Breast epithelium (tissue), 4 donors: ENCODE measurements around the gene AMZ1. TPM values are rescaled to one million over a fixed set of nuclear protein-coding genes. Genes with fewer than 3 reads are reported as not detected.

Source experiments
- DNase-seq, 2 donors: peaks; one replicate each; pipeline ENCODE4 v3.0.0-alpha.2; 2019; ENCODE audit warnings: low spot score in 2 of 2
- H3K27ac ChIP-seq, 2 donors: fragments of 200-600 bp; sonication (generic) in 1 of 2; one replicate each; pipeline ENCODE4 v1.5.1; 2016 to 2019; ENCODE audit warnings: mild to moderate bottlenecking in 1 of 2
- H3K27me3 ChIP-seq, 2 donors: fragments of 200-600 bp; sonication (generic) in 1 of 2; one replicate each; pipeline versions ENCODE4 v1.5.1 to v1.6.0; 2017 to 2019; ENCODE audit warnings: control low read depth in 1 of 2, mild to moderate bottlenecking in 1 of 2
- H3K36me3 ChIP-seq: fragments of 200-600 bp; one replicate; pipeline ENCODE4 v1.5.1; 2019
- H3K4me1 ChIP-seq, 2 donors: fragments of 200-600 bp; sonication (generic); one replicate each; pipeline ENCODE4 v1.5.1; 2016 to 2019; ENCODE audit warnings: control low read depth in 1 of 2
- H3K4me3 ChIP-seq, 3 donors: fragments of 200-600 bp; sonication (generic); 1 replicate in 2 of 3; 2 replicates in 1 of 3; pipeline ENCODE4 v1.5.1; 2016 to 2019; ENCODE audit warnings: mild to moderate bottlenecking in 3 of 3, moderate library complexity in 2 of 3
- H3K9me3 ChIP-seq, 2 donors: fragments of 200-600 bp; sonication (generic) in 1 of 2; one replicate each; pipeline ENCODE4 v1.5.1; 2016 to 2019; ENCODE audit warnings: control low read depth in 1 of 2
- CTCF ChIP-seq, 3 donors: fragments of 450-650 bp; IDR thresholded peaks; one replicate each; pipeline ENCODE4 v1.5.1; 2016 to 2017; ENCODE audit warnings: antibody characterized with exemption in 3 of 3, mild to moderate bottlenecking in 3 of 3, moderate library complexity in 3 of 3
- POLR2A ChIP-seq: fragments of 450-650 bp; IDR thresholded peaks from one replicate; pipeline ENCODE4 v1.6.1; 2016; ENCODE audit warnings: antibody characterized with exemption, mild to moderate bottlenecking, moderate library complexity
- POLR2AphosphoS5 ChIP-seq, 3 donors: sonication (generic); formaldehyde crosslinking; IDR thresholded peaks; one replicate each; pipeline ENCODE4 v1.6.1; 2017; ENCODE audit warnings: antibody characterized with exemption in 3 of 3
- intact Hi-C: fragments of 100-400 bp; cut with DNase I; formaldehyde crosslinking; loops from one replicate; pipeline ENCODE4 v1.15.1; 2023; ENCODE audit warnings: low total_unique reads
- total RNA-seq, 3 donors: library from RNA; depleted of rRNA; stranded (reverse); fragments of >200 nt; gene quantifications; one replicate each; pipeline ENCODE4 v1.1.0, GENCODE V29; 2016

AMZ1 gene
- total RNA-seq, 3 donors from 2014 or later, result 0.16 to 0.88 (median 0.33) TPM

DNA sequence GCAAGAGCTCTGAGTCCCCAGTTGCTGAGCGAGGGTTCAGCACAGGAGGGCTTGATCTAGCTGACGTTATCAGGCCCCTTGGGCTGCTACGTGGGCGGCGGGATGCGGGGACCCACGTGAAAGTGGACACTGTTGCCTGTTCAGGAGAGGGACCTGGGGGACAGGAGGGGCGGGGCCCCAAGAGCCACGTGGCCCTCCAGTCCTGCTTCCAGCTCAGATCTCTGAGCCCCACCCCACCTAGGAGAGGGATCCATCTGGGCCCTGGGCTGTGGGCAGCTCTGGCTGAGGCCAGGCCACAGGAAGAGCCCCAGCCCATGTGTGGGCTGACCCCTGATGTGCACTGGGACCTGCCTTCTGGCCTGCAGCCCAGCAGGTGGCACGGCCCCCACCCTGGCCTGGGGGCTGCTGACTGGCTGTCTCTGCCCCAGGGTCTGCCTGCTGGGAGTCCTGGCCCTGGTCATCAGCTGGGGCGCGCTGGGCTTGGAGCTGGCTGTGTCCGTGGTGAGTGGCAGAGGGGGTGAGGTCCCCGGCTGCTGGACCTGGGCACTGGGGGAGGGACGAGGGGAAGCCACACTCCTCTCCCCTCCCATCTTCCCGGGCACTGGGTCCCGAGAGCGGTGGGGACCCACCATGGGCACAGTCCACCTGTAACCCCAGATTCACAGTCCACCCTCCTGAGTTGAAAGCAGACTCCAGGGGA is 38.7 kb upstream of the AMZ1 start:
- Histone ChIP-seq H3K4me1 (no peaks in the 10 kb centered on the region), H3K27me3 (no peaks in the 10 kb centered on the region), H3K9me3 (no peaks in the 10 kb centered on the region), H3K4me3 (no peak overlapping the region), H3K27ac (no peak overlapping the region), H3K36me3 (no peaks in the 10 kb centered on the region)
- DNase-seq, result no peak
- intact Hi-C loops, result no loop called here
- no peak for TF ChIP-seq POLR2AphosphoS5 (IDR thresholded peaks at IDR 0.05)
- TF ChIP-seq CTCF (IDR thresholded peaks at IDR 0.05), result no peak
- TF ChIP-seq POLR2A, result no peak

- no peaks in the 10 kb centered on the region for H3K4me1 ChIP-seq
- no peaks in the 10 kb centered on the region for H3K36me3 ChIP-seq
- no peak for TF ChIP-seq POLR2AphosphoS5 (IDR thresholded peaks at IDR 0.05)
- TF ChIP-seq POLR2A, result no peak
- TF ChIP-seq CTCF (IDR thresholded peaks at IDR 0.05), result no peak
- no peaks in the 10 kb centered on the region for H3K9me3 ChIP-seq
- no peaks in the 10 kb centered on the region for H3K27me3 ChIP-seq
- no peak for DNase-seq
- intact Hi-C loops, result no loop called here
- no peak overlapping the region for H3K27ac ChIP-seq
- H3K4me3 ChIP-seq, result no peak overlapping the region
These were observed 38.0 kb upstream of the AMZ1 start for GRCh38 chr7:2649991-2650390.

DNA sequence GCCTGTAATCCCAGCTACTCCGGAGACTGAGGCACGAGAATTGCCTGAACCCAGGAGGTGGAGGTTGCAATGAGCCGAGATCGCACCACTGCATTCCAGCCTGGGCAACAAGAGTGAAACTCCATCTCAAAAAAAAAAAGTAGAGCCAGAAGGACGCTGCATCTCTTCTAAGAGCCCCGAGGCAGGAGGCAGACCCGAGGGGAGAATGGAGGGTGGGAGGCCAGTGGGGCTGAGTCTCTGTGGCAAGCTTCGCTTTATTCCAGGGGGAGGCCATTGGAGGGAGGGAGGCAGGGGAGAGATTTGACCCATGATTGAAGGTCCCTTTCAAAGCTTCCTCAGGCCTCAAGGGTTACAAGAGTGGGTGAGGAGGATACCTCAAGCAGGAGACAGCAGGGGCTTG is 37.6 kb upstream of the AMZ1 start:
- Histone ChIP-seq H3K27ac (no peak overlapping the region), H3K4me1 (no peaks in the 10 kb centered on the region), H3K27me3 (no peaks in the 10 kb centered on the region), H3K36me3 (no peaks in the 10 kb centered on the region), H3K9me3 (no peaks in the 10 kb centered on the region), H3K4me3 (no peak overlapping the region)
- no peak for DNase-seq
- intact Hi-C loops, result no loop called here
- no peak for TF ChIP-seq POLR2AphosphoS5 (IDR thresholded peaks at IDR 0.05)
- no peak for TF ChIP-seq POLR2A
- no peak for TF ChIP-seq CTCF (IDR thresholded peaks at IDR 0.05)

GRCh38 chr7:2651336-2651735 is 36.7 kb upstream of the AMZ1 start:
- DNase-seq, result no peak
- no peak for TF ChIP-seq POLR2A
- TF ChIP-seq CTCF (IDR thresholded peaks at IDR 0.05), result no peak
- no peak for TF ChIP-seq POLR2AphosphoS5 (IDR thresholded peaks at IDR 0.05)
- H3K27ac ChIP-seq, result no peak overlapping the region
- H3K4me3 ChIP-seq, result no peak overlapping the region
- H3K9me3 ChIP-seq, result no peaks in the 10 kb centered on the region
- H3K27me3 ChIP-seq, result no peaks in the 10 kb centered on the region
- no peaks in the 10 kb centered on the region for H3K4me1 ChIP-seq
- intact Hi-C loops, result no loop called here
- H3K36me3 ChIP-seq, result no peaks in the 10 kb centered on the region

- Histone ChIP-seq H3K4me1 (no peaks in the 10 kb centered on the region), H3K4me3 (no peak overlapping the region), H3K36me3 (no peaks in the 10 kb centered on the region), H3K27ac (no peak overlapping the region), H3K27me3 (no peaks in the 10 kb centered on the region), H3K9me3 (no peaks in the 10 kb centered on the region)
- intact Hi-C loops, result no loop called here
- DNase-seq, result no peak
- no peak for TF ChIP-seq POLR2A
- TF ChIP-seq CTCF (IDR thresholded peaks at IDR 0.05), result no peak
- no peak for TF ChIP-seq POLR2AphosphoS5 (IDR thresholded peaks at IDR 0.05)
These were observed 35.9 kb upstream of the AMZ1 start for GRCh38 chr7:2651847-2652735.
